Ecto neural progenitor cell (in vitro differentiated cells): Measurements from ENCODE around the gene MRPL22.
"Not testable (repeated sequence)": the region's sequence is repeated elsewhere in the genome, so short reads cannot be mapped to it uniquely, and the experiment has no call there.

Experiments used
- DNase-seq: peaks from one replicate; pipeline ENCODE4 v3.0.0-alpha.2; 2018; ENCODE audit warnings: low spot score

MRPL22 gene

DNA sequence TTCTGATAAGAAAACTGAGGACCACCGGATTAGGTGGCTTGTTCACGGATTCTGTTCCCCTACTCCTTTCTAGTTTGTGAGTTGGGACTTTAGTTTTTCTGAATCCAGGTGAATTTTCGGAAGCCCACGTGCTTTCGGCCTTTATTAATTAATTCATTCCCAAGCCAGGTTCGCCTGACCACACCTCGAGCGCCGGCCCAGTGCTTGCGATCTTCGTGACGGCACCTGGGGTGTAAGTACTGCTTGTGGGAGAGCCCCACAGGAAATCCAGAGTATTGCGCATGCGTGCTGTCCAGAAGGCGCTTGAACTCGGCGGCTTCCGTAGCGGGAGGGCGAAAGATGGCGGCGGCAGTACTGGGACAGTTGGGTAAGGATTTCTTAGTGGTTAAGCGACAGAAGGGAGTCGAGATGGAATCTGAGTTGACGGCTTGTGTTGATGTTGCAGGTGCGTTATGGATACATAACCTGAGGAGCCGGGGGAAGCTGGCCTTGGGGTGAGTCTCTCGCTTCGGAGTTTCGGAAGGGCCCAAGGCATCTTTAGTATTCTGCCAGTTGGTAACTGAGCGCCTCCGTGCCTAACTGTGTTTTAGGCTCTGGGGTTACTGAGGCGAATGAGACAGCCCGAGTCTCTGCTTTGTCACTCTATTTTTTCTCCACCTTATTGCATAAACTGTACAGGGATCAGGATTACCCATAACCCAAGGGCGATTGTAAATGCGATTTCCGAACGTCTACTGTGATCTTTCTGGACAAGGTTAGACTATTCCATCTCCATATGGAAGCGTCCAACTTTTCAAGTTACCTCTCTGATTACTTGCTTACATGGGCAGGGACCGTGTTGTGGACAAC lies at the start of gene MRPL22:
Gene MRPL22 (plus strand): TSS at position 302 of the 849 bp plus-strand sequence. CDS start 38 bp downstream, at position 340.
- DNase-seq, result peak; percentile 96

DNA sequence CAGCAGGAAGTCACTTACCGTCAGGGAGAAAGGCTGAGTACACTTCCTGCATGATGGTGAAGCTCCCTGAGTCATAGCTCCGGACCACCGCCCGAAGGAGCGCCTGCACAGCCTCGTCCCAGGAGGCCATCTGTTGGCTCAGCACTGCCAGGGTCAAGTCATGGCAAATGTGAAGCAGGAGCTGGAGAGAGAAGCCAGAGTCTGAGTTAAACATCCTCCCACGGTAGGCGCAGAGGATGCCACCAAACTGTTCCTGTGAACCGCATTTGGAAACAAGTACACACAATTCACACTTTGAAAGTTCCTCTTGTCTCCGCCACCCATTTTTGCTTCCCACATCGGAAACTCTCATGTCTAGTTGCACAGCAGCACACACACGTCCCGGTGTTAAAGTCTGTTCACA lies 48.5 kb upstream of the MRPL22 start:
- DNase-seq, result no peak

DNA sequence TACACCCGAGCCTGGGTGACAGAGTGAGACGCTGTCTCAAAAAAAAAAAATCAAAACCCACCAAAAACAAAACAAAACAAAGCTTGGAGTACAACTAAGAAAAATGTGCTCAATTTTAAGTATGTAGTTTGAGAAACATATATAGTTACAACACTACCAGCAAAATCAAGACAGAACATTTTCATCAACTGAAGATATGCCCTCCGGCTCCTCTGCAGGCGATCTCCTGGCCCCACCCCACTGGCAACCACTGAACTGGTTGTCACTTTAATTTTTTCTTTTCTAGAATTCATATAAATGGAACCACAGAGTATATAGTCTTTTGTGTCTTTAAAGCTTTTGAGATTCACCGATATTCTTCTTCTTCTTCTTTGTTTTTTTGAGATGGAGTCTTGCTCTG lies 47.5 kb upstream of the MRPL22 start:
- DNase-seq, result no peak

DNA sequence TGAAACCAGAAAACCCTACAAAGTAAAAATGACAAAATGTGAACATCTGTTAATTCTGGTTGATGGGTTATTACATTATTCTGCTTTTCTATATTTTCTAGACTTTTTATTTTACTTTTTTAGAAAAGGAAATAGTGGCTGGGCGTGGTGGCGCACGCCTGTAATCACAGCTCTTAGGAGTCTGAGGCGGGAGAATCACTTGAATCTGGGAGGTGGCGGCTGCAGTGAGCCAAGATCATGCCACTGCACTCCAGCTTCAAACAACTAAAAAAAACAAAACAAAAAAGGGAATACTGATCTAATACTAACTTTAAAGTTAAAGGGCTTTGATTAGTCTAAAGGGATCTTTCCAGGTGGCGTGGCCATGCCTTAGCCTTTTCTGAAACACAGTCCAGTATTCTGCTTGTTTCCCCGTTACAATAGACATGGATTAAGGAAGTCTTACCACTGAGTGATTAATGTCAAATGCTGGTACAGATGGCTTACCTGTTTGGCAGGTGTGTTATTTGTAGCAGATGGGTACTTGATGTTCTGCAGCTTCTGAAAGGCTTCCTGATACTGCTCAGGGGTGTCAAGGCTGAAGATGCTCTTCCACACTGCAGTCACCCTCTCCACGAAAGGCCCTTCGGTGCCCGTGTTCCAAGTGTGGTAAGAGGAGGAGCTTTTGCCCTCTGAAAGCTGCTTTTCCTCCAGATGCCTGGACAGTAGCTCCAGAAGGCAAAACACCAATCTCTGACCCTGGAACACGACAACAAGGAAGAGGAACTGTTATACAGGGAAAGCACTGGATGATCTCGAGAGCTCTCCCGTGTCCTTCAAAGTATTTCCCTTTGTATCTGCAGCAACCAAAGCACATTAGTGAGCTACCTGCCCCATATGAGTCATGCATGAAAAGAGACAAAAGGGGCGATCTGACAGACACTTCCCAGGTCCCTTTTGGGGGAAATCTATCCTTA lies 45.0 kb upstream of the MRPL22 start:
- no peak for DNase-seq

DNA sequence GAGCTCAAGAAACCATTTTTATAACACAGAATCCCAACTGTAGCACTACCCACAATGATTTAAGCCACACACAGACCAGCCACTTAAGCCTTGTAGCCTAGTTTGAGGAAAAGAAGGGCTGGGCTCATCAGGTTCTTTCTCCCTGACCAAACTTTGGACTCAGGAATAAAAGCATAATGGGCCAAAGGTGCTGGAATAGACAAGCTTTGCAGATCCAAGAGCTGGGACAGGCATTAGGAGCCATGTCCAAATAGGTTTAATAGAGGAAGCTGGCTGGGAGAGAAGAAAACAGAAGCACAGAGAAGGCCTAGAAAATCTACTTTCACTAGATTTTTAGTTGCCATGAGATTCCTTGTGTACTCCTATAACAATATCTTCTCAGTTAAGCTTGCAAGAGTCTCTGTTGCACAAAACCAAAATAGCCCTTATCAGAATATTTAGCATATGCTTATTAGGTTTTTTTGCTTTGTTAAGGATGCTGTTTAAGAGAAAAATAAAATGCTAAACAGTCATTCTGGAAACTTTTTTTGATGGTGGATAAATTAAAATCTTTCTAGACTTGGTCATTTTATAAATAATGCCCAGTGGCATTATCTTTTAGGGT lies 44.2 kb upstream of the MRPL22 start:
- no peak for DNase-seq

DNA sequence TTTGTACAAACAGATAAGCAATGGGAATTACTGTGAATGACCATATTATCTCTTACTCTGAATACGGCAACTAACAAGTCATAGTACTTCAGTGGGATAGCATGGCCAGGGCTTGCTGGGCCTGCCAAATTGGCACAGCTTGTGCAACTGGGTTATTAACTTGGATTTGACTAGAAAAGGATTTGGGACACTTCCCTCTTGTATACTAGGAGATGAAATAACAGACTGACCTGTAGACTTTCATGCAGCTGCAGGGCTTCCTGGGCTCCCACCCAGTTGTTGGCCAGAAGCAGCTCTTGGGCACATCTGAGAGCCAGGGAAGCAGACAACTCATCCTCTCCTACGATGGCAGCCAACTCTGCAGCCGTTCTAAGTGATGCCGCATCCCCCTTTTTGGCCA lies 42.7 kb upstream of the MRPL22 start:
- no peak for DNase-seq

DNA sequence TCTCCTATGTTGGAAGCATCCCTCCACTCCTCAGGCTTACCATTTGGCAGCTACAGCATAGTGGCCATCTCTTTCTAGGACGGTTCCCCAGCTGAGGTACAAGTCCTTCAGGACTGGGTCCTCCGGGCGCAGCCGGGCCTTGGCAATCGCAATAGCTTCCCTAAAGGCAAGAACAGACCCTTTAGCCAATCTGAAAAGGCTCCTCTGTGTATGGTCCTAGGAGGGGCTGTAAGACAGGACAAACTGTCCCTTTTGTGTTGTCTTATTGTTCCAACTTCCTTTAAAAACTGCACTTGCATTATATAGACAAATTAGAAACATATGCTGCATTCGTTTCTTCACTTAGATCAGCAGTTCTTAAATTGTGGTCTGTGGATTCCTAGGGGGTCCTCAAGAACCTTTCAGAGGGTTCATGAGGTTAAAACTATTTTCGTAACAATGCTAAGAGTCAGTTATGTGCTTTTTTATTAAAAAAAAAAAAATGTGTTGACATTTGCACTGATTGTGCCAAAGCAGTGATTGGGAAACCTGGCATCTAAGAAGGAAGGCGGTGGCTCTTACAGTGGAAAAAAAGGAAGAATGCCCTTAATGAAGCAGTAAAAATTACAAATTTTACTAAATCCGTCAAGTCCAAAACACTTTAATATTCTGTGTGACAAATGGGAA lies 41.6 kb upstream of the MRPL22 start:
- DNase-seq, result no peak

DNA sequence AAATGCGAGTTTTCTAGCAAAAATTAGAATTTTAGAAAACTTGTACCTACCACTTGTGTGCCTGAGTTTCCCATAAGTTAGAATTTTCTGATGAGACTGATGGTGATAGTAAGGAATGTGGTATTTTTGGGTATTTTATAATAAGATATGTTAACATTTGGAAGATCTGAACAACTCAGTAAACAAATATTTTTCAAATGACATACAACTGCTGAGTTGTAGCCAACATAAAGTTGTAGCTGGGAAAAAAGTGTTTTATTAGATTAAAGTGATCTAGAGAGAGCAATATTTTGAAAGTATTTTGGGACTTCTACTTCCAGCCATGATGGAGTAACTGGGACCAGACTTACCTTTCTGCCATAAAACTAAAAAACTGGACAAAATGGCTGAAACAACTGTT lies 40.8 kb upstream of the MRPL22 start:
- no peak for DNase-seq

DNA sequence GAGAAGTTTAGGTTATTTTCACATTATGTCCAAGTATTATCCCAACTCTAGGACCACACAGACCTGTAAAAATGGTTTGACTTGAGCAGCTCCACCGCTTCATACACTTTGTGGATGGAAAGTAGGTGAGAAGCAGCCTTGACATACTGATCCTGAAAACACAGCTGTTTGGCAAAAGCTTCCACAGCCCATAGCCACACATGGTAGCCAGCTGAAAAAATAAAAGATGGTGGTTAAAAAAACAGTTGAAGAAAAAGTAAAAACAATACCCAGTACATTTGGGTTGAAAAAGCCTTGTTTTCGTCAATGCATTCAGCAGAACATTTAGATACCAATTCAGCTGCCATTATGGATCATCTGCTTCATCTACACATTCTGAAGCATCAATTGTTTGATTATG lies 39.6 kb upstream of the MRPL22 start:
- no peak for DNase-seq

DNA sequence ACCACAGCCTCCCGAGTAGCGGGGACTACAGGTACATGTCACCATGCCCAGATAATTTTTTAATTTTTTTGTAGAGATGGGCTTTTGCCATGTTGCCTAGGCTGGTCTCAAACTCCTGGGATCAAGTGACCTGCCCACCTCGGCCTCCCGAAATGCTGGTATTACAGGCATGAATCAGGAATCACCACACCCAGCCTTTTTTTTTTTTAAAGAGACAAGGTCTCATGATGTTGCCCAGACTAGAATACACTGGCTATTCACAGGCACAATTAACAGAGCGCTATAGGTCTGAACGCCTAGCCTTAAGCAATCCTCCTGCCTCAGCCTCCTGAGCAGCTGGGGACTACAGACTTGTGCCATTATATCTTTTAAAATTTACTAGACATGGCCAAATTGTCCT lies 39.0 kb upstream of the MRPL22 start:
- no peak for DNase-seq

DNA sequence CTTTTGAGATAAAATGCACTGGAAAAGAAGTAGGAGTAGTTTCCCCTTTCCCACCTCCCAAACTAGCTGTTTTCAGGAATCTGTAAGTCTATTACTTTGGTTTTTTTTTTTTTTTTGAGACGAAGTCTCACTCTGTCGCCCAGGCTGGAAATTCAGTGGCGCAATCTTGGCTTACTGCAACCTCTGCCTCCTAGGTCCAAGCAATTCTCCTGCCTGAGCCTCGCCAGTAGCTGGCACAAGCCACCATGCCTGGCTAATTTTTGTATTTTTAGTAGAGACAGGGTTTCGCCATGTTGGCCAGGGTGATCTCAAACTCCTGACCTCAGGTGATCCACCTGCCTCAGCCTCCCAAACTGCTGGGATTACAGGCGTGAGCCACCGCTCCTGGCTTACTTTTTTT lies 35.3 kb upstream of the MRPL22 start:
- not testable (repeated sequence) for DNase-seq

DNA sequence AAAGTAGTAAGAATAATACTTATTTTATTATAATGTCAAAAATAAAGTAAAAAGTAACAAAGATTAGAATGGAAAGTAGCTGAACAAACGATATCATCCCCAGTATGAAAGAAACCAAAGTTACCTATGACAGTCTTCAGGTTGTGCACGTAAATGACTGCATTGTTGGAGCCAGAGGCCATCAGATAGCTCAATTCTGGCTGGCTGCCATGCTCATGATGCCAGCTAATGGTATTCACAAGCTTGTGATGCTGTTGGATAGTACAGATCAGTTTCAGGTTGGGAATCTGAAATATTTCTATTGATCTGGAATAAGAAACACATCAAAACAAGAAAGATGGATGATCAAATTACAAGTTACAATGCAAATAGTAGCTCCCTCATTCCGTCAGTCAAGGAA lies 24.0 kb upstream of the MRPL22 start:
- no peak for DNase-seq

DNA sequence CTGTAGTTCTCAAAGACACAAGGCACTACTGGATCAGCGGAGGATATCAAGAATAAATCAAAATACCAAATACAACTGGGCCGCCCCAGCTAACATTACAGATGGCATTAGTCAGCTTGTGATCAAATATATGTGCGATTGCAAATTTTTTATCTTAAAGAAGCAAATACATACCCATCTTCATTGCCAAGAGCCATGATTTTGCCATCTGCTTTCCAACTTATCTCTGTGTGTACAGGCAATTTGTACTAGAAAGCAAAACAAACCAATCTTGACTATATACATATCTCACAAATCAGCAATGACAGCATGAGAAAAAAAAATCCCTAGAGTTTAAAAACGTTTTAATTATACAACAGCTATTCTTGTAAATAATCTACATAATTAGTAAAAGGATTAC lies 23.1 kb upstream of the MRPL22 start:
- no peak for DNase-seq

DNA sequence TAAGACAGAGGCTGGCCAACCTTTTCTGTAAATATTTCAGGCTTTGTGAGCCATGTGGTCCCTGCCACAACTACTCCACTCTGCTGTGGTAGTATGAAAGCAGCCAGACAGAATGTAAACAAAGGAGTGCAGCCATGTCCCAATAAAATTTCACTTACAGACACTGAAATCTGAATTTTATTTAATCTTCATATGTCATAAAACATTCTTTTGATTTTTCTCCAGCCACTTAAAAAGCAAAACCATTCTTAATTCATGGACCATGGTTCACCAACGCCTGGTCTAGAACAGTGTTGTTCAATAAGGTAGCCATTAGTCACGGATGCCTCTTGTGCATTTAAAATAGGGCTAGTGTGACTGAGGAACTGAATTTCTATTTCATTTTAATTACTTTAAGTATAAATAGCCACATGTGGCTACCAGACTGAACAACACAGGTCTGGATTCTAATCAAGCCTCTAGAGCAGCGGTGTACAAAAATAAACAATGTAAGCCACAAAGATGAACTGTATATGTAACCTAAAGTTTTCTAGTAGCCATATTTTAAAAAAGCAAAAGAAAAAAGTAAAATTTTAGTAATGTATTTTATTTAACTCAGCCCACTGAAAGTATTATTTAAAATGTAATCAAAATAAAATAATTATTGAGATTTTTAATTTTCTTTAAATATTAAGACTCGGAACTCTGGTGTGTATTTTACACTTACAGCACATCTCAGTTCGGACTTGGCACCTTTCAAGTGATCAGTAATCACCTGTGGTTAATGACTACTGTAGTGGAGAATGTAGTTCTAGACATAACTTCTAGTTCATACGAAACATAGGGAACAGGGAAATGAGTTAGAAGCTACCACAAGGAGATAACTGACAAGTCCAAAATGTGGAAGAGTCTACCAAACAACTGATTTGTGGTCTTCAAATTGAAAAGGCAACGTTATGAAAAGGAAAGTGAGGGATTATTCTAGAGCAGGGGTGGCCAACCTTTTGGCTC lies 17.1 kb upstream of the MRPL22 start:
- no peak for DNase-seq

DNA sequence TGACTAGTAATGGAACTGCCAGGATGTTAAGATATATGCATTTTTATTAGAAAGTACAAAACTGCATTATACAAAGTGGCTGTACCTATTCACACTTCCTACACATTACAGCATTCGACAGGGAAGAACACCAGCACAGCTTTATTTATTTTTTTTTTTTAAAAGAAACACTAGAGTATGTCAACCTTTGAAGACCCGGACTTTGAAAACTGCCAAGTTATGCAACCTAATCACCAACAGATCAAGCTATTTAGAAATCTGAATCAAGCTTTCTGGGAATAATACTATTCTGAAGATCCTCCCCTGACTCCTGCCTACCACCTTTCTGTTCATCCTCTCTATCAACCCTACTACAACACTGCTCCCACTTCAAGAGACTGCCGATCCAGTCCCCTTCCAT lies 7.3 kb upstream of the MRPL22 start:
- DNase-seq, result no peak

DNA sequence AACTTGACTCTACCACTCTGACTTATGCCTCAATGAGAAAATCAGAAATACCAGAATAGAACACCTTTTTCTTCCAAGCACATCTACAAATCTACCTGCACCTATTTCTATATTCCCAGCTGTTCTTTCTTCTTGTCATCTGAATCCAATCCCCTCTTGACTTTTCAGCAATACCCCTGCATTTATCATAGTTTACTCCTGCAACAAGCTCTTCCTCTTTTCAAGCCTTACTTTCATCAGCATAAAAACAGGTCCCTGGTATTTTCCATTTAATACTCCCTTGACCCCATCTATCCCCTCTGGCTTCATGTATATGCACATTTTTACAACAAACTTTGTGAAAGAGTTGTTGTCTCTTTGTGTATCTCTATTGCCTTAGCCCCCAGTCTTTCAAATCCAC lies 6.0 kb upstream of the MRPL22 start:
- no peak for DNase-seq

DNA sequence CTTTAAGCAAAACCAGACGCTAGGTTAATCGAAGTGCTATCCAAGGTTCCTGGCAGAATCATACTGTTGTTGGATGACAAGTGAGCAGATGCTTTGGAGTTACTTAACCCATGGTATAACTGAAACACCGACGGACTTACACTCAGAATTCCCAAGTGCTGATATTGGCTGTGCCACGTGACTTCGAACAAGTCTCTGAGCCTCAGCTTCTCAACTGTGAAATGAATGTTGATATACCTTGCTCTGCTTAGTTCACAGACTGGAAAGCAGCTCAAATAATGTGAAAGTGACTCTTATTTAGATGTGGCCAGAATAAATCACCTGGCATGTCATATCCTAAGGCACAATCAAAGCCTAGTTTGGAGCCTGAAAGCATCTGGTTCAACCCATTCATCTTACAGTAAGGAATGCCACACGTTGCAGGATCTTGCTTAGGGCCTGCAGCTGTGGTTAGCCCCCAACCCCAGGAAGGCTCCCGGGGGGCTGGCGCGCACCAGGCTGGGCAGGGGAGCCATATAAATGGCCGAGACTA lies 3.6 kb upstream of the MRPL22 start:
- no peak for DNase-seq

DNA sequence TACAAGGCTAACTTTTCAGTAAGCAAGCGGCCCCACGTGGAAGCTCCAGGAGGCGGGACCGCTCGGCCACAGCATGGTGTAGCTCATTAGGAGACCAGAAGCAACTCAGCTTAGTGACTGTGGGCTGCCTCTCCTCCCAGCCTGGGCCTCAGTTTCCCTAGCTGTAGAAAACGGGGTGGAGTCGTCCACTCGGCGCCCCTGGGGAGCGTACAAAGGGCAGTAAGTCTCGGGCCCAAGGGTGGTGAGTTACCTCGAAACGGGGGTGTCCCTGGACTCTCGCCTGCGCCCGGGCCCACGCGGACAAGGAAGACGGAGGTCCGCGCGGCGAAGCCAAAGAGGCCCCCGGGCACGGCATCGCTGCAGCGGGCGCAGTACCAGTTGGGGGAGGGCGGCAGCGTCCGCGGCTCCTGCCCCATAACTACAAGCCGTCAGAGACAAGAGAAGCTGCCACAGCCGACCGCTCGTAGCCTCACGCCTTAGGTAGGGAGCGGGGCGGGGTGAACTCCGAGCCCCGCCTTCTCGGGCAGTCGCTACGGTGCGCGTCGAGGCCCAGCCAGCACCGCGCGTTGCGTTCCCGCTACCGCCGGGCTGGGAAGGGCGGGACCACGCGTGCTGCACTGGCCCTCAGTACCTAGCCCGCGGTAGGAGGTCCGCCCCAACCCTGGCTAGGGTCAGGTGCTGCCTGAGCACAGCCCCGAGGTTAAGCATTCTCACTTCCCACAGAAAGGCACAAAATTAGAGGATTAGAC lies 3.0 kb upstream of the MRPL22 start, which contains the start of gene GEMIN5:
Gene GEMIN5 (minus strand): TSS at position 494 of the 749 bp plus-strand sequence. CDS start 78 bp downstream, at position 416.
- DNase-seq, result peak; percentile 92

DNA sequence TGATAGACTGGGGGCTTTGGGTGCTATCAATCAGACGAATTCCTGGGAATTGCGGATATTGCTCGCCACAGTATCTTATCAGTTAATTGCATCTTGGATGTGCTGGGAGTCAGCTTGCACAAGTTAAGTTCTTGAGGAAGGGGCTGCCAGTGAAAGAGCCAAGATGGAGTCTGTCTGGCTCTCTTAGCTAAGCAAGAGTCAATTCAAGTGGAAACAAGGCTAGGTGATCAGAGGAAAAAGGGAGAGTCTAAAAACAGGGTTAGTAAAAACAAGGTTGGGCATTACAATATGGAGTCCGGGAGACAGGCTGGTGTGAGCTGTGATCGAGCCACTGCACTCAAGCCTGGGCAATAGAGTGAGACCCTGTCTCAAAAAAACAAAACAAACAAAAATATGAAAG lies 1.5 kb upstream of the MRPL22 start:
- not testable (repeated sequence) for DNase-seq

DNA sequence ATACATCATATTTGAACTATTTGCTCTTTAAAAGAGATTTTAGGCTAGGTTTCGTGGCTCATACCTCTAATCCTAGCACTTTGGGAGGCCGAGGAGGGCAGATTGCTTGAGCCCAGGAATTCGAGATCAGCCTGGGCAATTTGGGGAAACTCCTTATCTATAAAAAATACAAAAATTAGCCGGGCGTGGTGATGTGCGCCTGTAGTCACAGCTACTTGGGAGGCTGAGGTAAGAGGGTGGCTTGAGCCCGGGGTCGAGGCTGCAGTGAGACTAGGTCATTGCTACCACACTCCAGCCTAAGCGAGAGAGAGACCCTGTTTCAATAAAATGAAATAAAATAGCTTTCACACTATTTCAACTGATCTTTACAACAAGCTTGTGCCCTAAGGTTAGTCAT lies 500 bp upstream of the MRPL22 start:
- no peak for DNase-seq
